Measurements from ENCODE around the gene PTPN20.
A peak's percentile ranks its signal among the peaks of the same experiment; 100 is the strongest.

PTPN20 gene

DNA sequence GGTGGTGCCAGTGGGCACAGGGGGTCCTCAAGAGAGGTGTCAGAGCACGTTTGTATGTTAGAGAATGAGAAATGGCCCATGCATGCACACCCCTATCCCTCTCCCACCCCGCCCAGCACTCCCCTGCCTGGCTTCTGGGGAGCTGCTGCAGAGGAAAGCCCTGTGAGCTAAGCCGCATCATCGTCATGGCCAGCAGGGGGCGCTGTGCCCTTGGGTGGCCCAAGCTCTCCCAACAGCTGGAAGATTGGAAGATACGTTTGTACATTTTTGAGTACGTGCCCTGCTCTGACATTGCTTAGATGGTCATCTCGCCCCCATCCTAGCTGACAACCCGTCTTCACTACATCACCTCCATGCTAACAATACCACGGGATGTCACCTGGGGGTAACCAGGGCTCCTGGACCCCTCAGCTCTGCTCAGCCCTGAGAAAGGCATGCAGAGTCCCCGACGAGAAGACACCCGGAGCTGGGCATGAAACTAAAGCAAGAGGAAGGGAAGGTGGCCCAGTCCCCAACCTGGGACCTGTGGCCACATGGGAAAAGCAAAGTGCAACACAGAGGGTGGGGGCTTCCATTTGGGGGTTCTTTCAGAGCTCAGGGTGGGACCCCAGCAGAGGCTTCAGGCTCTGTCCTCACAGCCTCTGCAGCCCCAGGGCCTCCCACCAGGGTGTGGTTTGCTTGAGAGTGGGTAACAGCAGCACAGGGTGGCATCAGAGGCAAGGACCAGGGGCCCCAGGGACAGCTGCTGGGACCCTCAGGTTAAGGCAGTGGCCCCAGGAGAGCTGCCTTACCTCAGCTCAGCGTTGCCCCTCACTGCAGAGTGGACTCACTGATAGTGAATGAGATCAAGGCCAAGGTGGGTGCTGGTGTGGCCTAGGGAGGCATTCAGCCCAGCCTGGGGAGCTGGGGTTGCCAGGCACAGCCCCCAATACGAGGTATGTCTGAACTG lies 136.6 kb downstream of the PTPN20 start:
- no peak overlapping the region for H3K4me3 ChIP-seq (ENCODE audit: low read depth, low read length)
- peak; percentile 87 for TF ChIP-seq CTCF (IDR thresholded peaks at IDR 0.05; ENCODE audit: low read depth, low read length)
- in situ Hi-C loops (cut with HindIII; ENCODE audit: low sequenced_read_pairs) = no loop called here
- DNase-seq (ENCODE audit: low read depth, low spot score) = peak; percentile 69

- in situ Hi-C loops (cut with HindIII; ENCODE audit: low sequenced_read_pairs) = no loop called here
- TF ChIP-seq CTCF (IDR thresholded peaks at IDR 0.05; ENCODE audit: low read depth, low read length) = peak; percentile 15
- DNase-seq (ENCODE audit: low read depth, low spot score) = no peak
- no peak overlapping the region for H3K4me3 ChIP-seq (ENCODE audit: low read depth, low read length)
These were observed 137.3 kb downstream of the PTPN20 start for GRCh38 chr10:47048526-47048905.

GRCh38 chr10:47049056-47049851 lies 138.0 kb downstream of the PTPN20 start:
- DNase-seq (ENCODE audit: low read depth, low spot score) = no peak
- no peak for TF ChIP-seq CTCF (IDR thresholded peaks at IDR 0.05; ENCODE audit: low read depth, low read length)
- in situ Hi-C loops (cut with HindIII; ENCODE audit: low sequenced_read_pairs) = no loop called here
- no peak overlapping the region for H3K4me3 ChIP-seq (ENCODE audit: low read depth, low read length)

DNA sequence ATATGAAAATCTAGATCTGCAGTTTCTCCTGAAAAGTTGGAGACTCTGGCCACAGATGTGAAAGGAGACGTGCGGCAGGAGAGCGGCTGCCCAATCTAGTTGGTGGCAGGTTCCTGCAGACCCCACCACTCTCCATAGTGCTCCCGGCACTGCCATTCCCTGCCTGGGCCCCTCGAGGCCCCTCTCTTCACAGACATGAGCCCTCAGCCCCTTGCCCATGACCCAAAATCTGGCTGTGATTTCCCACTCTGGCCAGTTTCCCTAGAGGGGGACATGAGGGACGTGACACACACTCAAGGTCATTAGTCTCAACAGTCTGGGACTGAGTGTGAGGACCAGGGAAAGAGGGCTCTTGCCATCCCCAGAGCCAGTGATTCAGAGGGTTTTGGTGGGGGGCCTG lies 138.7 kb downstream of the PTPN20 start:
- DNase-seq (ENCODE audit: low read depth, low spot score) = no peak
- TF ChIP-seq CTCF (IDR thresholded peaks at IDR 0.05; ENCODE audit: low read depth, low read length) = no peak
- in situ Hi-C loops (cut with HindIII; ENCODE audit: low sequenced_read_pairs) = no loop called here
- H3K4me3 ChIP-seq (ENCODE audit: low read depth, low read length) = no peak overlapping the region

GRCh38 chr10:47050618-47051455 lies 139.6 kb downstream of the PTPN20 start:
- in situ Hi-C loops (cut with HindIII; ENCODE audit: low sequenced_read_pairs) = no loop called here
- H3K4me3 ChIP-seq (ENCODE audit: low read depth, low read length) = no peak overlapping the region
- no peak for DNase-seq (ENCODE audit: low read depth, low spot score)
- TF ChIP-seq CTCF (IDR thresholded peaks at IDR 0.05; ENCODE audit: low read depth, low read length) = no peak

DNA sequence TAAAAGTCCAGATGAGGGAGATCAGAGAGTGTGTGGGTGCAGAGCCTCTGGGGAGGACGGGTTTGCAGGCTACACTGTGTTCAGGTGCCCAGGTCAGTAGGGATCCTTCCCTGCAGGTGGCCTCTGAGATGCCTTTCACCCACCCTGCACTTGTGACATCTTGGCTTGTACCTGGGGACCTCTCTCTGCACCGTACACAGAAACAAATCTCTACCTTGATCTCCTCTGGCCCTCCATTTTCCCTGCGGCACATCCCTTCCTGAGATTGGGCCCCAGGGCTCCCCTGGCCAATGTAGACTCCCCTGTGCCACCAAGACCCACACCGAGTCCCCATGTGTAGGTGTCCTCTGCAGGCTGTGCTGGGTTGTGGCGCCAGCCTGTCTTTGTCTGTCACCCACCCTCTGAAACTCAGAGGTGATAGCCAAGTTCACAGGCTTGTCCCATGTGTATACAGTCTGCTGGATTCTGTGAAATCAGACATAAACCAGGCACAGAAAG lies 140.6 kb downstream of the PTPN20 start:
- TF ChIP-seq CTCF (IDR thresholded peaks at IDR 0.05; ENCODE audit: low read depth, low read length) = no peak
- H3K4me3 ChIP-seq (ENCODE audit: low read depth, low read length) = no peak overlapping the region
- in situ Hi-C loops (cut with HindIII; ENCODE audit: low sequenced_read_pairs) = no loop called here
- DNase-seq (ENCODE audit: low read depth, low spot score) = no peak

Measured in astrocyte of the spinal cord (primary cell).